IMR-90 (cell line): Measurements from ENCODE around the gene RNF224. TPM values are rescaled to one million over a fixed set of nuclear protein-coding genes. Genes with fewer than 3 reads are reported as not detected.
A peak's percentile ranks its signal among the peaks of the same experiment; 100 is the strongest.

Experiments used
- ATAC-seq: fragments of 200-7000 bp; cut with Tn5 transposase; 2 replicates; pipeline ENCODE4 v1.9.1; 2020; ENCODE audit warnings: low read depth, mild to moderate bottlenecking, moderate library complexity
- BruUV-seq: library from RNA; stranded (reverse); fragments of 400-500 nt; replicated peaks from 2 replicates; lab custom pipeline; 2021; lab: Mats Ljungman, UMichigan
- CTCF ChIA-PET: fragments of 300-600 bp; formaldehyde crosslinking; extraction: SDS; loops from one replicate; lab custom pipeline; 2021; ENCODE audit warnings: antibody characterized with exemption; lab: Yijun Ruan, JAX
- POLR2A ChIA-PET: fragments of 300-600 bp; sonication (Branson Sonifier 250); formaldehyde crosslinking; loops from one replicate; lab custom pipeline; 2022; ENCODE audit warnings: antibody characterized with exemption; ENCODE audit not compliant: unreplicated experiment; lab: Charles Lee
- DNase-seq: peaks from one replicate; pipeline ENCODE4 v3.0.0; 2013
- H2AFZ ChIP-seq: replicated peaks from 2 replicates; pipeline ENCODE3; 2013; ENCODE audit warnings: low read length, mild to moderate bottlenecking; ENCODE audit not compliant: poor library complexity
- H2AK5ac ChIP-seq: 2 replicates; pipeline ENCODE4 v1.6.1; 2013; ENCODE audit warnings: low read depth, low read length, inconsistent platforms
- H2AK9ac ChIP-seq: replicated peaks from 2 replicates; pipeline ENCODE3; 2013; ENCODE audit warnings: mild to moderate bottlenecking, low read depth, low read length, moderate library complexity; ENCODE audit not compliant: poor library complexity
- H2BK120ac ChIP-seq: 2 replicates; pipeline ENCODE4 v1.6.1; 2013; ENCODE audit warnings: low read depth, low read length, inconsistent platforms
- H2BK15ac ChIP-seq: 3 replicates; pipeline ENCODE4 v1.6.1; 2013; ENCODE audit warnings: low read depth, low read length, inconsistent platforms
- H2BK20ac ChIP-seq: 2 replicates; pipeline ENCODE4 v1.6.1; 2013; ENCODE audit warnings: low read depth, mild to moderate bottlenecking, inconsistent platforms, low read length, moderate library complexity
- H2BK5ac ChIP-seq: 2 replicates; pipeline ENCODE4 v1.6.1; 2013; ENCODE audit warnings: mild to moderate bottlenecking, low read depth, low read length, inconsistent platforms; ENCODE audit not compliant: poor library complexity, severe bottlenecking
- H3K14ac ChIP-seq: replicated peaks from 2 replicates; pipeline ENCODE4 v1.6.1; 2013; ENCODE audit warnings: low read depth, low read length, inconsistent platforms
- H3K18ac ChIP-seq: 2 replicates; pipeline ENCODE4 v1.6.1; 2013; ENCODE audit warnings: low read depth, low read length, control low read depth
- H3K23ac ChIP-seq: 2 replicates; pipeline ENCODE4 v1.6.1; 2013; ENCODE audit warnings: low read depth, low read length, inconsistent platforms
- H3K27ac ChIP-seq: 2 replicates; pipeline ENCODE4 v1.5.1; 2013; ENCODE audit warnings: mild to moderate bottlenecking, control low read depth, low read length; ENCODE audit not compliant: insufficient read depth
- H3K27me3 ChIP-seq: 2 replicates; pipeline ENCODE4 v1.6.1; 2013; ENCODE audit warnings: low read length; ENCODE audit not compliant: control insufficient read depth, insufficient read depth
- H3K36me3 ChIP-seq: 2 replicates; pipeline ENCODE4 v1.6.1; 2013; ENCODE audit warnings: low read length, mixed read lengths; ENCODE audit not compliant: control insufficient read depth, insufficient read depth
- H3K4ac ChIP-seq: 2 replicates; pipeline ENCODE4 v1.6.1; 2013; ENCODE audit warnings: low read depth, low read length, inconsistent platforms
- H3K4me1 ChIP-seq: 2 replicates; pipeline ENCODE4 v1.6.1; 2013; ENCODE audit warnings: low read length, mixed read lengths; ENCODE audit not compliant: control insufficient read depth, insufficient read depth
- H3K4me2 ChIP-seq: 2 replicates; pipeline ENCODE4 v1.6.1; 2013; ENCODE audit warnings: low read depth, mild to moderate bottlenecking, control low read depth, low read length, moderate library complexity
- H3K4me3 ChIP-seq: 2 replicates; pipeline ENCODE4 v1.5.1; 2013; ENCODE audit warnings: low read depth, mild to moderate bottlenecking, control low read depth, low read length, moderate library complexity; ENCODE audit not compliant: insufficient read depth
- H3K56ac ChIP-seq: 2 replicates; pipeline ENCODE4 v1.6.1; 2013; ENCODE audit warnings: low read length, inconsistent platforms; ENCODE audit not compliant: insufficient read depth; ENCODE audit errors: extremely low read depth
- H3K79me1 ChIP-seq, 2 experiments: 2 replicates each; pipeline ENCODE4 v1.6.1; 2013; ENCODE audit warnings: low read length in 2 of 2, inconsistent platforms in 1 of 2, low read depth in 1 of 2
- H3K9ac ChIP-seq: 2 replicates; pipeline ENCODE4 v1.6.1; 2013; ENCODE audit warnings: low read depth, low read length, control low read depth
- H3K9me1 ChIP-seq: 2 replicates; pipeline ENCODE4 v1.6.1; 2013; ENCODE audit warnings: low read length, inconsistent platforms; ENCODE audit not compliant: insufficient read depth
- H3K9me3 ChIP-seq: 2 replicates; pipeline ENCODE4 v1.6.1; 2013; ENCODE audit warnings: low read length; ENCODE audit not compliant: control insufficient read depth, insufficient read depth
- H4K20me1 ChIP-seq: 2 replicates; pipeline ENCODE4 v1.6.1; 2013; ENCODE audit warnings: low read length, inconsistent platforms; ENCODE audit not compliant: insufficient read depth
- H4K5ac ChIP-seq: 2 replicates; pipeline ENCODE4 v1.6.1; 2013; ENCODE audit warnings: mild to moderate bottlenecking, low read depth, low read length, control low read depth
- H4K8ac ChIP-seq, 2 experiments: 2 replicates each; pipeline ENCODE4 v1.6.1; 2013; ENCODE audit warnings: low read depth in 2 of 2, low read length in 2 of 2, control low read depth in 1 of 2, inconsistent platforms in 1 of 2
- H4K91ac ChIP-seq: 2 replicates; pipeline ENCODE4 v1.6.1; 2013; ENCODE audit warnings: low read depth, low read length, inconsistent platforms; ENCODE audit not compliant: insufficient read depth
- SMC3 ChIP-seq: fragments of 150-350 bp; IDR thresholded peaks from 2 replicates; pipeline ENCODE4 v1.6.1; 2016; ENCODE audit warnings: low read depth, mild to moderate bottlenecking, antibody characterized with exemption, low read length, moderate library complexity
- WGBS, 2 experiments: methylation state at CpG; one replicate each; pipeline versions ENCODE4 v1.1.5 to v1.1.7; 2013; ENCODE audit warnings: missing lambda C conversion rate in 2 of 2; ENCODE audit not compliant: insufficient read length in 1 of 2; ENCODE audit errors: extremely low coverage in 2 of 2; 5-methylcytosine and 5-hydroxymethylcytosine counted together
- dilution Hi-C: fragments of 300-500 bp; cut with HindIII; formaldehyde crosslinking; loops from one replicate; pipeline ENCODE4 v1.14.3; 2018; ENCODE audit warnings: low sequenced_read_pairs; ENCODE audit not compliant: unreplicated experiment
- in situ Hi-C: fragments of 300-500 bp; cut with MboI; formaldehyde crosslinking; loops from 3 replicates; pipeline ENCODE4 v1.14.3; 2019; ENCODE audit warnings: low sequenced_read_pairs, inconsistent platforms, mixed read lengths
- intact Hi-C: fragments of 100-400 bp; cut with micrococcal nuclease; formaldehyde crosslinking; loops from 2 replicates; pipeline ENCODE4 v1.10.0; 2022
- polyA plus RNA-seq, 3 experiments: library from polyadenylated mRNA; depleted of rRNA; stranded (reverse); fragments of >200 nt; gene quantifications; 2 replicates each; pipeline ENCODE4 v1.2.3, GENCODE V29; 2012; ENCODE audit warnings: low replicate concordance in 1 of 3
- total RNA-seq: library from RNA; depleted of rRNA; stranded (reverse); fragments of >200 nt; gene quantifications from 2 replicates; pipeline ENCODE4 v1.2.3, GENCODE V29; 2012

The RNF224 gene
- total and polyA plus RNA-seq, 2 of the 4 experiments (the other 2 are of a cell fraction) = not detected

DNA sequence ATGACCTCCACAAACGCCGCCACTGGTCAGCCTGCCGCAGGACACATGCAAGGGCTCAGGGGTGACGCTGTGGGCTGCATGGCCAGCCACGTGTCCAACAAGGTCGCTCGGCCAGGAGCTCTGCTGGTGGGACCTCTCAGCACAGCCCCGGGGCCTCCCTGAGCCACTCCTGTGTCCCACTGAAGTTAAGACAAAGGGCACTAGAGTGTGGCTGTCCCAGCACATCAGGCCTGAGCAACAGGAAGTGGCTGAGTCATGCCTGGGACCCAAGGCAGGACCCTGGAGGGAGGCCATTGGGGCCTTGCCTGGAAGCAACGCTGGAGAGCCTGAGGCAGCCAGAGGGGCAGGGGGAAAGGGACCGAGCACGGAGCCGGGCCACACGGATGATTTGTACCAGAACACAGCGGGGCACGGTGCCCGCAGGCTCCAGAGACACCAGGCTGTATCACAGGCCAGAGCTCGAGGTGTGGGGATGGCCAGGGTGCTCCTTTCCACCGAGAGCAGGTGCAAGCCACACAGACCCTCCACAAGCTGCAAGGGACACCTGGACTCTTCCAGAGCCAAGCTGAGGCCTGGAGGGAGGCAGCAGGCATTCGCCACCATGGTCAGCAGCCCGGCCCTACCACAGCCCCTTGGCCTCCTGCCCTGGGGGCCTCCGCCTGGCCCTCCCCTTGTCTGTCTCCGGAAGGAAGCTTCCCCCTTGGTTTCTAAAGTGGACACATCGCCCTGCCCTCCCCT, 48.9 kb upstream of the RNF224 start:
- Histone ChIP-seq H2BK120ac (no peak overlapping the region), H3K4me1 (no peaks in the 10 kb centered on the region; the same call in 1 of the 2 replicates), H3K79me1 (no peaks in the 10 kb centered on the region), H2AFZ (no peak overlapping the region), H3K56ac (no peak overlapping the region), H2BK5ac (no peak overlapping the region), H3K27me3 (no peaks in the 10 kb centered on the region), H3K27ac (no peak overlapping the region), H4K91ac (no peak overlapping the region), H3K4ac (no peak overlapping the region; the same call in 1 of the 2 replicates), H2AK9ac (peak overlapping the region; percentile 71), H3K9ac (no peak overlapping the region), H2BK15ac (no peak overlapping the region), H2BK20ac (no peak overlapping the region), H3K9me1 (0 out of 2 replicates have a peak, but pooled peaks cover 2% of the 10 kb centered on the region), H3K18ac (no peak overlapping the region), H3K9me3 (no peaks in the 10 kb centered on the region), H3K23ac (no peak overlapping the region), H4K20me1 (no peaks in the 10 kb centered on the region; the same call in 1 of the 2 replicates), H3K4me3 (no peak overlapping the region), H3K4me2 (no peak overlapping the region), H3K36me3 (peaks cover 51% of the 10 kb centered on the region), H4K5ac (no peak overlapping the region), H3K14ac (no peak overlapping the region), H2AK5ac (no peak overlapping the region), H4K8ac (no peak overlapping the region)
- DNase-seq (no peak), ATAC-seq (no peak)
- dilution Hi-C loops (no loop called here), intact Hi-C loops (no loop called here), in situ Hi-C loops (no loop called here)
- BruUV-seq = no TSS peak
- 92% methylated on average over 15 of the region's 23 CpGs; no CpG with 5 or more reads in 1 of the 2 experiments for WGBS, 2 experiments
- ChIA-PET POLR2A (no interaction called here), CTCF (no interaction called here)
- no peak for TF ChIP-seq SMC3
